22Rv1 (cell line): ENCODE results near the gene SUZ12.
A peak's percentile ranks its signal among the peaks of the same experiment; 100 is the strongest.

Source experiments
- H3K27ac ChIP-seq: fragments of 450-650 bp; 2 replicates; pipeline ENCODE4 v1.5.1; 2017
- CTCF ChIP-seq: fragments of 450-650 bp; IDR thresholded peaks from 2 replicates; pipeline ENCODE4 v1.5.1; 2017; ENCODE audit warnings: mild to moderate bottlenecking
- ZFX ChIP-seq: fragments of 450-650 bp; IDR thresholded peaks from 2 replicates; pipeline ENCODE4 v1.6.1; 2017; ENCODE audit warnings: antibody characterized with exemption, borderline replicate concordance

Gene SUZ12

GRCh38 chr17:31997005-31997404 lies 60.2 kb downstream of the SUZ12 start:
- TF ChIP-seq ZFX (no peak), CTCF (no peak)
- no peak overlapping the region for H3K27ac ChIP-seq

GRCh38 chr17:32006957-32007462 lies 70.2 kb downstream of the SUZ12 start, which contains the start of gene LRRC37B:
Gene LRRC37B, plus strand, starts transcription at chr17:32007383. Its CDS starts 14,010 bp downstream, at chr17:32021393.
- H3K27ac ChIP-seq = peak within 1 kb of the TSS; percentile 58
- peak; percentile 93 for TF ChIP-seq CTCF
- TF ChIP-seq ZFX = no peak

- H3K27ac ChIP-seq = peak overlapping the region; percentile 58
- no peak for TF ChIP-seq ZFX
- peak; percentile 55 for TF ChIP-seq CTCF
These were observed 70.9 kb downstream of the SUZ12 start for GRCh38 chr17:32007463-32008298.

- H3K27ac ChIP-seq = no peak overlapping the region
- TF ChIP-seq ZFX (no peak), CTCF (no peak)
These were observed 72.4 kb downstream of the SUZ12 start for GRCh38 chr17:32009262-32009542.

GRCh38 chr17:32010114-32010513 lies 73.3 kb downstream of the SUZ12 start:
- no peak overlapping the region for H3K27ac ChIP-seq
- TF ChIP-seq CTCF (no peak), ZFX (no peak)

- no peak overlapping the region for H3K27ac ChIP-seq
- no peak for TF ChIP-seq ZFX
- TF ChIP-seq CTCF = no peak
These were observed 78.6 kb downstream of the SUZ12 start for GRCh38 chr17:32015245-32016013.

- TF ChIP-seq ZFX (no peak), CTCF (no peak)
- no peak overlapping the region for H3K27ac ChIP-seq
These were observed 79.4 kb downstream of the SUZ12 start for GRCh38 chr17:32016231-32016630.
